PC-3 (cell line): ENCODE results near the gene ESR1.

ENCODE experiments used
- EZH2 ChIP-seq: fragments of 300-600 bp; sonication (generic); IDR thresholded peaks from one replicate; pipeline ENCODE4 v1.6.1; 2017; ENCODE audit warnings: antibody characterized with exemption, mild to moderate bottlenecking, low read length; ENCODE audit not compliant: unreplicated experiment
- EZH2phosphoT487 ChIP-seq: fragments of 300-600 bp; sonication (generic); IDR thresholded peaks from 2 replicates; pipeline ENCODE4 v1.6.1; 2018; ENCODE audit warnings: mild to moderate bottlenecking, antibody characterized with exemption, low read length, borderline replicate concordance
- TF ChIP-seq, protein P1 (sequence below): fragments of 300-600 bp; sonication (generic); conservative IDR thresholded peaks from 2 replicates; pipeline ENCODE4 v1.5.1; 2017; ENCODE audit warnings: antibody characterized with exemption, low read depth, mild to moderate bottlenecking, low read length

DNA sequence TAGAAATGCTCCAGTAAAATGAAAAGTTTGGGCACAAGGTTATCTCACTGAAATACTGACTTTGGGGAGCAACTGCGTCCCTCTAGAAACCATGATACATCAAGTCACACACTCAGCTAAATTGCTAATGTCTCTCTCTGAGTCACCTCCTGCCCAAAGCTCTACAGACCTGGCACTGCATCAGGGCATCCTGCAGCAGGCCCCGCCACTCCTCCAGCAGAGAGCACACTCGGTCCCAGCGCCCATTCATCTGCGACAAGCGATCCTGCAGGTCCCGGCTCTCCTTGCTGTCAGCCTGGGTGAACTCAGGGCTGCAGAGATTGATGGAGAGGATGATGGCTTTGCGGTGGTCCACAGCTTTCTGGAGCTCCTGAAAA, 329.0 kb downstream of the ESR1 start:
- TF ChIP-seq, protein P1, sequence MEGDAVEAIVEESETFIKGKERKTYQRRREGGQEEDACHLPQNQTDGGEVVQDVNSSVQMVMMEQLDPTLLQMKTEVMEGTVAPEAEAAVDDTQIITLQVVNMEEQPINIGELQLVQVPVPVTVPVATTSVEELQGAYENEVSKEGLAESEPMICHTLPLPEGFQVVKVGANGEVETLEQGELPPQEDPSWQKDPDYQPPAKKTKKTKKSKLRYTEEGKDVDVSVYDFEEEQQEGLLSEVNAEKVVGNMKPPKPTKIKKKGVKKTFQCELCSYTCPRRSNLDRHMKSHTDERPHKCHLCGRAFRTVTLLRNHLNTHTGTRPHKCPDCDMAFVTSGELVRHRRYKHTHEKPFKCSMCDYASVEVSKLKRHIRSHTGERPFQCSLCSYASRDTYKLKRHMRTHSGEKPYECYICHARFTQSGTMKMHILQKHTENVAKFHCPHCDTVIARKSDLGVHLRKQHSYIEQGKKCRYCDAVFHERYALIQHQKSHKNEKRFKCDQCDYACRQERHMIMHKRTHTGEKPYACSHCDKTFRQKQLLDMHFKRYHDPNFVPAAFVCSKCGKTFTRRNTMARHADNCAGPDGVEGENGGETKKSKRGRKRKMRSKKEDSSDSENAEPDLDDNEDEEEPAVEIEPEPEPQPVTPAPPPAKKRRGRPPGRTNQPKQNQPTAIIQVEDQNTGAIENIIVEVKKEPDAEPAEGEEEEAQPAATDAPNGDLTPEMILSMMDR: peak; percentile 41; the same call in 1 of the 2 replicates
- TF ChIP-seq EZH2 (no peak), EZH2phosphoT487 (no peak)
